IPS-NIHi7 (cell line): ENCODE data around the gene ZNF407.

Experiments
- DNase-seq: peaks from one replicate; pipeline ENCODE4 v3.0.0; 2012; ENCODE audit warnings: mixed read lengths; ENCODE audit errors: extremely low spot score

The ZNF407 gene

GRCh38 chr18:75048776-75049454 is 451.2 kb downstream of the ZNF407 start:
- no peak for DNase-seq

- DNase-seq: no peak
Measured at GRCh38 chr18:75049455-75049789, 451.8 kb downstream of the ZNF407 start.

- DNase-seq: no peak
Measured at GRCh38 chr18:75051757-75052156, 454.1 kb downstream of the ZNF407 start.

- no peak for DNase-seq
Measured at GRCh38 chr18:75052475-75052874, 454.8 kb downstream of the ZNF407 start.

GRCh38 chr18:75053028-75053629 is 455.5 kb downstream of the ZNF407 start:
- DNase-seq: no peak

- DNase-seq: no peak
Measured at GRCh38 chr18:75054046-75054445, 456.4 kb downstream of the ZNF407 start.

GRCh38 chr18:75054611-75055010 is 456.9 kb downstream of the ZNF407 start:
- no peak for DNase-seq

- no peak for DNase-seq
Measured at GRCh38 chr18:75057169-75057960, 459.7 kb downstream of the ZNF407 start.

GRCh38 chr18:75060185-75060584 is 462.5 kb downstream of the ZNF407 start:
- DNase-seq: no peak

- DNase-seq: no peak
Measured at GRCh38 chr18:75062297-75062886, 464.7 kb downstream of the ZNF407 start.

GRCh38 chr18:75063196-75063595 is 465.5 kb downstream of the ZNF407 start:
- DNase-seq: no peak

- DNase-seq: no peak
Measured at GRCh38 chr18:75063615-75064512, 466.2 kb downstream of the ZNF407 start.

GRCh38 chr18:75064513-75064905 is 466.8 kb downstream of the ZNF407 start:
- DNase-seq: no peak

GRCh38 chr18:75065251-75066000 is 467.8 kb downstream of the ZNF407 start:
- DNase-seq: no peak

- no peak for DNase-seq
Measured at GRCh38 chr18:75066021-75066880, 468.6 kb downstream of the ZNF407 start.

GRCh38 chr18:75066936-75067335 is 469.3 kb downstream of the ZNF407 start:
- no peak for DNase-seq

GRCh38 chr18:75067996-75068645 is 470.5 kb downstream of the ZNF407 start:
- DNase-seq: no peak

- no peak for DNase-seq
Measured at GRCh38 chr18:75068682-75069435, 471.2 kb downstream of the ZNF407 start.

- no peak for DNase-seq
Measured at GRCh38 chr18:75070235-75070624, 472.6 kb downstream of the ZNF407 start.
